GM12878 (cell line): Measurements from ENCODE around the gene PPP1R3E. TPM values are rescaled to one million over a fixed set of nuclear protein-coding genes. Genes with fewer than 3 reads are reported as not detected.
A peak's percentile ranks its signal among the peaks of the same experiment; 100 is the strongest.

Source experiments
- CHD4 ChIP-seq: fragments of 200-600 bp; sonication (generic); IDR thresholded peaks from 2 replicates; pipeline ENCODE4 v1.6.1; 2016; ENCODE audit warnings: mild to moderate bottlenecking
- CREM ChIP-seq: IDR thresholded peaks from 2 replicates; pipeline ENCODE4 v1.6.1; 2014; ENCODE audit warnings: antibody characterized with exemption, low read depth
- E4F1 ChIP-seq: fragments of 450-650 bp; IDR thresholded peaks from 2 replicates; pipeline ENCODE4 v1.6.1; 2018; ENCODE audit warnings: borderline replicate concordance, mild to moderate bottlenecking; ENCODE audit not compliant: partially characterized antibody
- EED ChIP-seq: sonication (generic); IDR thresholded peaks from 2 replicates; pipeline ENCODE4 v1.6.1; 2016; ENCODE audit warnings: antibody characterized with exemption, low read depth
- GATAD2B ChIP-seq: fragments of 450-650 bp; conservative IDR thresholded peaks from 2 replicates; pipeline ENCODE4 v1.6.1; 2017; ENCODE audit warnings: low read depth, mild to moderate bottlenecking, moderate library complexity
- HDAC6 ChIP-seq: fragments of 200-600 bp; sonication (generic); IDR thresholded peaks from one replicate; pipeline ENCODE4 v1.8.0; 2017; ENCODE audit warnings: antibody characterized with exemption; ENCODE audit not compliant: unreplicated experiment
- HDGF ChIP-seq: fragments of 450-650 bp; IDR thresholded peaks from 2 replicates; pipeline ENCODE4 v1.6.1; 2016; ENCODE audit warnings: antibody characterized with exemption
- IKZF1 ChIP-seq: fragments of 450-650 bp; conservative IDR thresholded peaks from 2 replicates; pipeline ENCODE4 v1.6.1; 2017; ENCODE audit warnings: antibody characterized with exemption, mild to moderate bottlenecking
- LARP7 ChIP-seq: fragments of 450-650 bp; IDR thresholded peaks from 2 replicates; pipeline ENCODE4 v1.6.1; 2017; ENCODE audit warnings: mild to moderate bottlenecking
- NFYA ChIP-seq: IDR thresholded peaks from 2 replicates; pipeline ENCODE4 v1.6.1; 2011; ENCODE audit warnings: low read depth, mild to moderate bottlenecking, low read length, improper control_type of control experiment, borderline replicate concordance
- NR2F1 ChIP-seq: fragments of 450-650 bp; conservative IDR thresholded peaks from 2 replicates; pipeline ENCODE4 v1.6.1; 2017; ENCODE audit warnings: mild to moderate bottlenecking
- PML ChIP-seq: IDR thresholded peaks from 2 replicates; pipeline ENCODE4 v1.6.1; 2012; ENCODE audit warnings: low read length, inconsistent platforms
- PRDM15 ChIP-seq: fragments of 450-650 bp; formaldehyde crosslinking; IDR thresholded peaks from 2 replicates; pipeline ENCODE4 v1.4.0; 2020; ENCODE audit warnings: mild to moderate bottlenecking, moderate library complexity
- RELB ChIP-seq: fragments of 450-650 bp; IDR thresholded peaks from 2 replicates; pipeline ENCODE4 v1.6.1; 2017; ENCODE audit warnings: low read depth, mild to moderate bottlenecking, moderate library complexity
- SIN3A ChIP-seq: IDR thresholded peaks from 2 replicates; pipeline ENCODE4 v1.6.1; 2012; ENCODE audit warnings: low read depth, low read length, improper control_type of control experiment
- SP1 ChIP-seq: IDR thresholded peaks from one replicate; pipeline ENCODE4 v1.6.1; 2011; ENCODE audit warnings: low read depth, low read length
- ZSCAN29 ChIP-seq: fragments of 450-650 bp; IDR thresholded peaks from 2 replicates; pipeline ENCODE4 v1.6.1; 2017; ENCODE audit warnings: mild to moderate bottlenecking, moderate library complexity
- polyA plus RNA-seq, 11 experiments: library from polyadenylated mRNA; depleted of rRNA in 4 of 11; unstranded in 6 of 11; stranded (reverse) in 5 of 11; fragments of >200 nt; fragmentation: Nextera tagmentation in 4 of 11; fragmentation: Illumina TruSeq in 1 of 11; extraction: Ambion mirVana in 4 of 11; extraction: Trizol in 1 of 11; gene quantifications; 1 replicate in 1 of 11; 2 replicates in 10 of 11; pipeline versions ENCODE4 v1.2.1 to v1.2.3, GENCODE V29; 2011 to 2016; ENCODE audit warnings: inconsistent platforms in 2 of 11, missing spikeins in 2 of 11, low read depth in 1 of 11
- total RNA-seq, 4 experiments: library from RNA; depleted of rRNA in 3 of 4; stranded (reverse); fragments of >200 nt in 3 of 4; fragmentation: Illumina TruSeq in 1 of 4; extraction: Trizol in 1 of 4; gene quantifications; 2 replicates each; pipeline versions ENCODE4 v1.2.1 to v1.2.3, GENCODE V29; 2013 to 2021
- TF ChIP-seq, protein P1 (sequence below): IDR thresholded peaks from 2 replicates; pipeline ENCODE4 v1.6.1; 2011; ENCODE audit warnings: low read depth, low read length, improper control_type of control experiment, borderline replicate concordance

PPP1R3E gene
- total and polyA plus RNA-seq, 10 of the 15 experiments (the other 5 are each of a cell fraction or from before 2014, with no cell fraction given) = 4.6 to 26.4 (median 7.1) TPM

DNA sequence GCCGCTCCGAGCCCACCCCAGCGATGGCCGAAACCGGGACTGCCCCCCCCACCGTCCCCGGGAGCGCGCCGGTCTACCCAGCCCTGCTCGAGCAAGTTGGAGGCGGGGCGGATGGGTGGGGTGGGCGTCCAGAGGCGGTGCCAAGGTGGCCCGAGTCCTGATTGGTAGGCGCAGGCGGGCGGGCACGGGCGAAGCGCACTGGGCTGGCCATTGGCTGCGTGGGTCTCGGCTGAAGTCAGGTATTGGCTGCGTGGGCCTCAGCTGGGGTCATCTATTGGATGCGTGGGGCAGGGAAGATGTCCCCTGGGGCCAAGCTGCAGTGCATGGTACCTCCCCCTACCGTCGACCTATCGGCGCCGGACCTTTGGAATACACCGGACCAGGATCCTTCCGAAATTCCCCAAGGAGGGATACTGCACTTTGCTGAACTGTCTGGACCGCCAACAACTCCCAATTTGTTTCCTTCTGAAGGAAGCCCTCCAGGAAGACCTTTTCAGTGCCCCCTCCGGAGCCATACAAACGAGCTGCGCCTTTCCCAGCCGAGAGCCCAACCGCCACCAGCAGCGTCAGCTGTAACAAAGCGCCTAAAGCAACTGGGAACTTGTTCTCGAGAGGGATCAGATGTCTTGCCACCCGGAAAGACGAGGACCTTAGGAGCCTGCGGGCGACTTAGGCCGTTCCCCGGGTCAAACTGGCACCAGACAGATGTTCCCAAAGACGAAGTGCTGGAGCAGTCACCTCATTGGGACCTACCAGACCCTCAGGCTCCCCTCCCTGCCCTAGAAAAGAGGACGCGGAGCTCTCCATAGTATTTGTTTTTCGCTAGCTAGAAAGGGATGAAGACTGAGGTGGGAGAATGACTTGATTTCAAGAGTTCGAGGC lies 16.4 kb downstream of the PPP1R3E start, which contains the start of gene HOMEZ (continued):
- peak; percentile 62; the same call in 1 of the 2 replicates for TF ChIP-seq PML
- TF ChIP-seq, protein P1, sequence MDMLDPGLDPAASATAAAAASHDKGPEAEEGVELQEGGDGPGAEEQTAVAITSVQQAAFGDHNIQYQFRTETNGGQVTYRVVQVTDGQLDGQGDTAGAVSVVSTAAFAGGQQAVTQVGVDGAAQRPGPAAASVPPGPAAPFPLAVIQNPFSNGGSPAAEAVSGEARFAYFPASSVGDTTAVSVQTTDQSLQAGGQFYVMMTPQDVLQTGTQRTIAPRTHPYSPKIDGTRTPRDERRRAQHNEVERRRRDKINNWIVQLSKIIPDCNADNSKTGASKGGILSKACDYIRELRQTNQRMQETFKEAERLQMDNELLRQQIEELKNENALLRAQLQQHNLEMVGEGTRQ = peak; percentile 10; the same call in 1 of the 2 replicates
- peak; percentile 30; the same call in 1 of the 2 replicates for TF ChIP-seq SIN3A
- TF ChIP-seq E4F1 = peak; percentile 17
- peak; percentile 98 for TF ChIP-seq IKZF1
- TF ChIP-seq PRDM15 (CRISPR knock-in tag) = no peak
- TF ChIP-seq EED = peak; percentile 89
- TF ChIP-seq NR2F1 = 0 out of 2 replicates have a peak, but pooled peaks have one; percentile 26
- TF ChIP-seq CREM = peak; percentile 15; the same call in 1 of the 2 replicates
- peak; percentile 95 for TF ChIP-seq HDGF
- peak; percentile 98 for TF ChIP-seq NFYA
- TF ChIP-seq ZSCAN29 = no peak
- TF ChIP-seq HDAC6 = no peak
- TF ChIP-seq SP1 = peak; percentile 99
- TF ChIP-seq GATAD2B = peak; percentile 76
- peak; percentile 87 for TF ChIP-seq RELB
- 0 out of 2 replicates have a peak, but pooled peaks have one; percentile 45 for TF ChIP-seq LARP7
- TF ChIP-seq CHD4 = no peak
